ENCODE results near the gene CTAG1A.
"Not testable (repeated sequence)": the region's sequence is repeated elsewhere in the genome, so short reads cannot be mapped to it uniquely, and the experiment has no call there.

The CTAG1A gene

GRCh38 chrX:154620767-154621414 lies 36.0 kb downstream of the CTAG1A start:
- H3K9me2 ChIP-seq (replicated peaks; ENCODE audit: control insufficient read depth, low read length); H4K20me1 ChIP-seq (ENCODE audit: control insufficient read depth, insufficient read depth, low read depth, low read length): not testable (repeated sequence)

GRCh38 chrX:154628960-154629359 lies 44.0 kb downstream of the CTAG1A start:
- not testable (repeated sequence) for H3K4me3 ChIP-seq (ENCODE audit: low read length); H3K27ac ChIP-seq (ENCODE audit: low read depth, low read length); H3K79me2 ChIP-seq (ENCODE audit: control insufficient read depth, low read length); H3K9me3 ChIP-seq (ENCODE audit: control insufficient read depth, insufficient read depth, low read length); H3F3A ChIP-seq (ENCODE audit: control insufficient read depth, insufficient read depth); H3K27me3 ChIP-seq (ENCODE audit: control insufficient read depth, low read length); H4K20me1 ChIP-seq (ENCODE audit: control insufficient read depth, insufficient read depth, low read depth, low read length); H3K4me2 ChIP-seq (ENCODE audit: low read length); H3K4me1 ChIP-seq (ENCODE audit: control insufficient read depth, low read length); H3K9me2 ChIP-seq (replicated peaks; ENCODE audit: control insufficient read depth, low read length); H3K36me3 ChIP-seq (ENCODE audit: control insufficient read depth, low read length)

More at GRCh38 chrX:154620767-154621414, 36.0 kb downstream of the CTAG1A start:
- H3K27ac ChIP-seq (ENCODE audit: low read depth, low read length); H3K4me1 ChIP-seq (ENCODE audit: control insufficient read depth, low read length); H3K4me3 ChIP-seq (ENCODE audit: low read length); H3F3A ChIP-seq (ENCODE audit: control insufficient read depth, insufficient read depth); H3K9me3 ChIP-seq (ENCODE audit: control insufficient read depth, insufficient read depth, low read length); H3K36me3 ChIP-seq (ENCODE audit: control insufficient read depth, low read length); H3K4me2 ChIP-seq (ENCODE audit: low read length); H3K79me2 ChIP-seq (ENCODE audit: control insufficient read depth, low read length); H3K27me3 ChIP-seq (ENCODE audit: control insufficient read depth, low read length): not testable (repeated sequence)

GRCh38 chrX:154630949-154631348 lies 46.0 kb downstream of the CTAG1A start:
- H3K9me3 ChIP-seq (ENCODE audit: control insufficient read depth, insufficient read depth, low read length); H3K4me3 ChIP-seq (ENCODE audit: low read length); H4K20me1 ChIP-seq (ENCODE audit: control insufficient read depth, insufficient read depth, low read depth, low read length): not testable (repeated sequence)

GRCh38 chrX:154633661-154634060 lies 48.7 kb downstream of the CTAG1A start:
- H3K79me2 ChIP-seq (ENCODE audit: control insufficient read depth, low read length); H3K9me3 ChIP-seq (ENCODE audit: control insufficient read depth, insufficient read depth, low read length); H3K36me3 ChIP-seq (ENCODE audit: control insufficient read depth, low read length); H3K27me3 ChIP-seq (ENCODE audit: control insufficient read depth, low read length); H3K4me3 ChIP-seq (ENCODE audit: low read length); H3K27ac ChIP-seq (ENCODE audit: low read depth, low read length); H3K9me2 ChIP-seq (replicated peaks; ENCODE audit: control insufficient read depth, low read length); H3F3A ChIP-seq (ENCODE audit: control insufficient read depth, insufficient read depth); H3K4me2 ChIP-seq (ENCODE audit: low read length); H3K4me1 ChIP-seq (ENCODE audit: control insufficient read depth, low read length); H4K20me1 ChIP-seq (ENCODE audit: control insufficient read depth, insufficient read depth, low read depth, low read length): not testable (repeated sequence)

More at GRCh38 chrX:154630949-154631348, 46.0 kb downstream of the CTAG1A start:
- H3K9me2 ChIP-seq (replicated peaks; ENCODE audit: control insufficient read depth, low read length); H3K4me1 ChIP-seq (ENCODE audit: control insufficient read depth, low read length); H3K27ac ChIP-seq (ENCODE audit: low read depth, low read length); H3K36me3 ChIP-seq (ENCODE audit: control insufficient read depth, low read length); H3K4me2 ChIP-seq (ENCODE audit: low read length); H3K79me2 ChIP-seq (ENCODE audit: control insufficient read depth, low read length); H3K27me3 ChIP-seq (ENCODE audit: control insufficient read depth, low read length); H3F3A ChIP-seq (ENCODE audit: control insufficient read depth, insufficient read depth): not testable (repeated sequence)
